ENCODE measurements around the gene KIF15.
A peak's percentile ranks its signal among the peaks of the same experiment; 100 is the strongest.

Gene KIF15

GRCh38 chr3:44764248-44764647 lies 2.7 kb downstream of the KIF15 start:
- Histone ChIP-seq H3K4me3 (ENCODE audit: low read depth in 1 of 2, low read length in 2 of 2) (no peak overlapping the region), H4K20me1 (ENCODE audit: insufficient read depth, low read length) (peaks cover 4% of the 10 kb centered on the region; the same call in 1 of the 2 replicates), H3K79me2 (ENCODE audit: insufficient read depth, low read length) (peaks cover 96% of the 10 kb centered on the region), H3K4me2 (ENCODE audit: insufficient read depth, low read length) (peak overlapping the region; percentile 70), H3K9me3 (ENCODE audit: insufficient read depth, low read length, severe bottlenecking) (peaks cover 16% of the 10 kb centered on the region), H3K36me3 (ENCODE audit: insufficient read depth, low read length) (peaks cover 62% of the 10 kb centered on the region), H3K27ac (ENCODE audit: low read length) (no peak overlapping the region), H2AFZ (ENCODE audit: low read depth, low read length) (no peak overlapping the region), H3K9ac (ENCODE audit: low read depth, low read length) (no peak overlapping the region), H3K27me3 (ENCODE audit: insufficient read depth, low read length, poor library complexity) (no peaks in the 10 kb centered on the region), H3K4me1 (ENCODE audit: insufficient read depth, low read length) (peaks cover 46% of the 10 kb centered on the region)
- ATAC-seq (ENCODE audit: insufficient read depth, low read depth), result no peak
- TF ChIP-seq CTCF (IDR thresholded peaks at IDR 0.05; ENCODE audit: borderline replicate concordance, extremely low read depth, low read length, poor library complexity, severe bottlenecking) (no peak), EZH2 (IDR thresholded peaks at IDR 0.05; ENCODE audit: borderline replicate concordance, low read depth, low read length, severe bottlenecking) (no peak)
- no peak for DNase-seq

- H3K36me3 ChIP-seq (ENCODE audit: insufficient read depth, low read length), result peaks cover 85% of the 10 kb centered on the region
- no peak overlapping the region for H2AFZ ChIP-seq (ENCODE audit: low read depth, low read length)
- no peak overlapping the region for H3K27ac ChIP-seq (ENCODE audit: low read length)
- H4K20me1 ChIP-seq (ENCODE audit: insufficient read depth, low read length), result peaks cover 9% of the 10 kb centered on the region; the same call in 1 of the 2 replicates
- peaks cover 88% of the 10 kb centered on the region for H3K79me2 ChIP-seq (ENCODE audit: insufficient read depth, low read length)
- peaks cover 9% of the 10 kb centered on the region for H3K9me3 ChIP-seq (ENCODE audit: insufficient read depth, low read length, severe bottlenecking)
- H3K4me2 ChIP-seq (ENCODE audit: insufficient read depth, low read length), result no peak overlapping the region
- no peak overlapping the region for H3K9ac ChIP-seq (ENCODE audit: low read depth, low read length)
- TF ChIP-seq EZH2 (IDR thresholded peaks at IDR 0.05; ENCODE audit: borderline replicate concordance, low read depth, low read length, severe bottlenecking) (no peak), CTCF (IDR thresholded peaks at IDR 0.05; ENCODE audit: borderline replicate concordance, extremely low read depth, low read length, poor library complexity, severe bottlenecking) (no peak)
- no peak overlapping the region for H3K4me3 ChIP-seq (ENCODE audit: low read depth in 1 of 2, low read length in 2 of 2)
- no peak for ATAC-seq (ENCODE audit: insufficient read depth, low read depth)
- no peaks in the 10 kb centered on the region for H3K27me3 ChIP-seq (ENCODE audit: insufficient read depth, low read length, poor library complexity)
- no peaks in the 10 kb centered on the region for H3K4me1 ChIP-seq (ENCODE audit: insufficient read depth, low read length)
- DNase-seq, result no peak
Measured at GRCh38 chr3:44771424-44772098, 10.0 kb downstream of the KIF15 start.

- peaks cover 9% of the 10 kb centered on the region for H3K9me3 ChIP-seq (ENCODE audit: insufficient read depth, low read length, severe bottlenecking)
- TF ChIP-seq EZH2 (IDR thresholded peaks at IDR 0.05; ENCODE audit: borderline replicate concordance, low read depth, low read length, severe bottlenecking), result no peak
- TF ChIP-seq CTCF (IDR thresholded peaks at IDR 0.05; ENCODE audit: borderline replicate concordance, extremely low read depth, low read length, poor library complexity, severe bottlenecking), result no peak
- no peak overlapping the region for H2AFZ ChIP-seq (ENCODE audit: low read depth, low read length)
- peaks cover 9% of the 10 kb centered on the region; the same call in 1 of the 2 replicates for H4K20me1 ChIP-seq (ENCODE audit: insufficient read depth, low read length)
- peaks cover 88% of the 10 kb centered on the region for H3K36me3 ChIP-seq (ENCODE audit: insufficient read depth, low read length)
- no peaks in the 10 kb centered on the region for H3K27me3 ChIP-seq (ENCODE audit: insufficient read depth, low read length, poor library complexity)
- DNase-seq (no peak), ATAC-seq (ENCODE audit: insufficient read depth, low read depth) (no peak)
- H3K27ac ChIP-seq (ENCODE audit: low read length), result no peak overlapping the region
- H3K9ac ChIP-seq (ENCODE audit: low read depth, low read length), result no peak overlapping the region
- no peak overlapping the region for H3K4me3 ChIP-seq (ENCODE audit: low read depth in 1 of 2, low read length in 2 of 2)
- peaks cover 89% of the 10 kb centered on the region for H3K79me2 ChIP-seq (ENCODE audit: insufficient read depth, low read length)
- no peaks in the 10 kb centered on the region for H3K4me1 ChIP-seq (ENCODE audit: insufficient read depth, low read length)
- no peak overlapping the region for H3K4me2 ChIP-seq (ENCODE audit: insufficient read depth, low read length)
Measured at GRCh38 chr3:44772099-44772442, 10.5 kb downstream of the KIF15 start.

All from DND-41 (cell line).